Central memory CD8-positive, alpha-beta T cell (primary cell): ENCODE data around the gene GPBP1L1.
"Not testable (repeated sequence)": the region's sequence is repeated elsewhere in the genome, so short reads cannot be mapped to it uniquely, and the experiment has no call there.

Experiments
- ATAC-seq: fragments of 150-1000 bp; cut with Tn5 transposase; replicated peaks from 2 replicates; pipeline ENCODE4 v1.10.0; 2022; ENCODE audit warnings: mild to moderate bottlenecking, moderate FRiP score, moderate number of reproducible peaks; ENCODE audit not compliant: poor library complexity, severe bottlenecking; ENCODE audit errors: extremely low read depth
- DNase-seq, 2 donors: peaks; one replicate each; pipeline ENCODE4 v3.0.0; 2021; ENCODE audit warnings: low spot score in 2 of 2
- H3K27ac Mint-ChIP-seq: one replicate; pipeline ENCODE4 v1.8.0; 2022; ENCODE audit warnings: low read depth, mild to moderate bottlenecking, moderate library complexity, mixed read lengths
- H3K27me3 Mint-ChIP-seq: one replicate; pipeline ENCODE4 v1.8.0; 2022; ENCODE audit warnings: mixed read lengths
- H3K36me3 Mint-ChIP-seq: one replicate; pipeline ENCODE4 v1.8.0; 2022; ENCODE audit warnings: mild to moderate bottlenecking, moderate library complexity, mixed read lengths; ENCODE audit not compliant: insufficient read depth
- H3K4me1 Mint-ChIP-seq: one replicate; pipeline ENCODE4 v1.8.0; 2022; ENCODE audit warnings: mixed read lengths
- H3K4me3 Mint-ChIP-seq: one replicate; pipeline ENCODE4 v1.8.0; 2022; ENCODE audit warnings: mild to moderate bottlenecking, moderate library complexity, mixed read lengths
- H3K9me3 Mint-ChIP-seq: one replicate; pipeline ENCODE4 v1.8.0; 2022; ENCODE audit warnings: mixed read lengths

GPBP1L1 gene

GRCh38 chr1:45694823-45695222 is 8.5 kb upstream of the GPBP1L1 start:
- Mint-ChIP-seq H3K36me3 (peaks cover 35% of the 10 kb centered on the region), H3K9me3 (no peaks in the 10 kb centered on the region), H3K4me1 (peaks cover 6% of the 10 kb centered on the region), H3K27me3 (no peaks in the 10 kb centered on the region), H3K4me3 (no peak overlapping the region), H3K27ac (no peak overlapping the region)
- ATAC-seq (no peak), DNase-seq (no peak)

GRCh38 chr1:45693811-45694210 is 7.5 kb upstream of the GPBP1L1 start:
- H3K4me1 Mint-ChIP-seq, H3K4me3 Mint-ChIP-seq, H3K27ac Mint-ChIP-seq, H3K9me3 Mint-ChIP-seq, ATAC-seq, H3K27me3 Mint-ChIP-seq, DNase-seq: not testable (repeated sequence)
- H3K36me3 Mint-ChIP-seq = peaks cover 38% of the 10 kb centered on the region

- Mint-ChIP-seq H3K36me3 (peaks cover 37% of the 10 kb centered on the region), H3K4me3 (peak within 1 kb of the TSS; percentile 100), H3K9me3 (no peaks in the 10 kb centered on the region), H3K4me1 (peaks cover 40% of the 10 kb centered on the region), H3K27ac (peak within 1 kb of the TSS; percentile 98), H3K27me3 (no peaks in the 10 kb centered on the region)
- peak; percentile 71 to 80 for DNase-seq
- ATAC-seq = peak; percentile 9
Observed at GRCh38 chr1:45687754-45688740, 1.7 kb upstream of the GPBP1L1 start, which contains the start of gene TMEM69. Gene TMEM69 (plus strand): TSS chr1:45688181. CDS start chr1:45691069, 2,888 bp downstream.

GRCh38 chr1:45687014-45687753 is 851 bp upstream of the GPBP1L1 start:
- ATAC-seq (peak; percentile 87), DNase-seq (peak; percentile 85 to 97)
- Mint-ChIP-seq H3K27ac (peak overlapping the region; percentile 98), H3K27me3 (no peaks in the 10 kb centered on the region), H3K4me1 (peaks cover 49% of the 10 kb centered on the region), H3K4me3 (peak overlapping the region; percentile 100), H3K9me3 (no peaks in the 10 kb centered on the region), H3K36me3 (peaks cover 34% of the 10 kb centered on the region)

- Mint-ChIP-seq H3K9me3 (no peaks in the 10 kb centered on the region), H3K4me1 (peaks cover 51% of the 10 kb centered on the region), H3K27me3 (no peaks in the 10 kb centered on the region), H3K36me3 (peaks cover 30% of the 10 kb centered on the region), H3K27ac (peak overlapping the region; percentile 98), H3K4me3 (peak overlapping the region; percentile 100)
- ATAC-seq (no peak), DNase-seq (peak; percentile 39 to 51)
Observed at GRCh38 chr1:45686015-45686287, 382 bp downstream of the GPBP1L1 start.

GRCh38 chr1:45685308-45686014 is 872 bp downstream of the GPBP1L1 start:
- ATAC-seq = no peak
- H3K4me3 Mint-ChIP-seq = peak overlapping the region; percentile 100
- H3K27me3 Mint-ChIP-seq = no peaks in the 10 kb centered on the region
- H3K4me1 Mint-ChIP-seq = peaks cover 53% of the 10 kb centered on the region
- no peak for DNase-seq
- H3K27ac Mint-ChIP-seq = peak overlapping the region; percentile 98
- peaks cover 30% of the 10 kb centered on the region for H3K36me3 Mint-ChIP-seq
- H3K9me3 Mint-ChIP-seq = no peaks in the 10 kb centered on the region

- Mint-ChIP-seq H3K27me3 (no peaks in the 10 kb centered on the region), H3K4me3 (peak overlapping the region; percentile 100), H3K36me3 (peaks cover 29% of the 10 kb centered on the region), H3K27ac (peak overlapping the region; percentile 98), H3K4me1 (peaks cover 56% of the 10 kb centered on the region), H3K9me3 (no peaks in the 10 kb centered on the region)
- no peak for ATAC-seq
- DNase-seq = no peak
Observed at GRCh38 chr1:45684402-45684801, 1.9 kb downstream of the GPBP1L1 start.

GRCh38 chr1:45682942-45683341 is 3.4 kb downstream of the GPBP1L1 start:
- H3K36me3 Mint-ChIP-seq = peaks cover 22% of the 10 kb centered on the region
- H3K27ac Mint-ChIP-seq = no peak overlapping the region
- H3K9me3 Mint-ChIP-seq = no peaks in the 10 kb centered on the region
- DNase-seq (no peak), ATAC-seq (no peak)
- no peak overlapping the region for H3K4me3 Mint-ChIP-seq
- peaks cover 62% of the 10 kb centered on the region for H3K4me1 Mint-ChIP-seq
- H3K27me3 Mint-ChIP-seq = no peaks in the 10 kb centered on the region

- Mint-ChIP-seq H3K27me3 (no peaks in the 10 kb centered on the region), H3K4me3 (peak overlapping the region; percentile 36), H3K9me3 (no peaks in the 10 kb centered on the region), H3K27ac (peak overlapping the region; percentile 41), H3K36me3 (peaks cover 2% of the 10 kb centered on the region), H3K4me1 (peaks cover 69% of the 10 kb centered on the region)
- no peak for DNase-seq
- ATAC-seq = no peak
Observed at GRCh38 chr1:45679123-45679522, 7.2 kb downstream of the GPBP1L1 start.

- H3K4me1 Mint-ChIP-seq = peaks cover 74% of the 10 kb centered on the region
- no peak for DNase-seq
- no peak for ATAC-seq
- peaks cover 6% of the 10 kb centered on the region for H3K36me3 Mint-ChIP-seq
- no peak overlapping the region for H3K4me3 Mint-ChIP-seq
- no peaks in the 10 kb centered on the region for H3K27me3 Mint-ChIP-seq
- H3K27ac Mint-ChIP-seq = no peak overlapping the region
- H3K9me3 Mint-ChIP-seq = no peaks in the 10 kb centered on the region
Observed at GRCh38 chr1:45678489-45678888, 7.8 kb downstream of the GPBP1L1 start.

GRCh38 chr1:45677751-45678245 is 8.5 kb downstream of the GPBP1L1 start:
- ATAC-seq = no peak
- no peak for DNase-seq
- H3K27ac Mint-ChIP-seq = peak overlapping the region; percentile 7
- no peak overlapping the region for H3K4me3 Mint-ChIP-seq
- H3K27me3 Mint-ChIP-seq = no peaks in the 10 kb centered on the region
- peaks cover 11% of the 10 kb centered on the region for H3K36me3 Mint-ChIP-seq
- H3K9me3 Mint-ChIP-seq = no peaks in the 10 kb centered on the region
- peaks cover 77% of the 10 kb centered on the region for H3K4me1 Mint-ChIP-seq

- not testable (repeated sequence) for DNase-seq, H3K4me3 Mint-ChIP-seq, H3K9me3 Mint-ChIP-seq, ATAC-seq, H3K27me3 Mint-ChIP-seq
- Mint-ChIP-seq H3K27ac (peak overlapping the region; percentile 4), H3K36me3 (peaks cover 12% of the 10 kb centered on the region), H3K4me1 (peaks cover 77% of the 10 kb centered on the region)
Observed at GRCh38 chr1:45676553-45676952, 9.8 kb downstream of the GPBP1L1 start.
